Measurements from ENCODE around the gene XK.
A peak's percentile ranks its signal among the peaks of the same experiment; 100 is the strongest.
"Not testable (repeated sequence)": the region's sequence is repeated elsewhere in the genome, so short reads cannot be mapped to it uniquely, and the experiment has no call there.

XK gene, protein sequence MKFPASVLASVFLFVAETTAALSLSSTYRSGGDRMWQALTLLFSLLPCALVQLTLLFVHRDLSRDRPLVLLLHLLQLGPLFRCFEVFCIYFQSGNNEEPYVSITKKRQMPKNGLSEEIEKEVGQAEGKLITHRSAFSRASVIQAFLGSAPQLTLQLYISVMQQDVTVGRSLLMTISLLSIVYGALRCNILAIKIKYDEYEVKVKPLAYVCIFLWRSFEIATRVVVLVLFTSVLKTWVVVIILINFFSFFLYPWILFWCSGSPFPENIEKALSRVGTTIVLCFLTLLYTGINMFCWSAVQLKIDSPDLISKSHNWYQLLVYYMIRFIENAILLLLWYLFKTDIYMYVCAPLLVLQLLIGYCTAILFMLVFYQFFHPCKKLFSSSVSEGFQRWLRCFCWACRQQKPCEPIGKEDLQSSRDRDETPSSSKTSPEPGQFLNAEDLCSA

DNA sequence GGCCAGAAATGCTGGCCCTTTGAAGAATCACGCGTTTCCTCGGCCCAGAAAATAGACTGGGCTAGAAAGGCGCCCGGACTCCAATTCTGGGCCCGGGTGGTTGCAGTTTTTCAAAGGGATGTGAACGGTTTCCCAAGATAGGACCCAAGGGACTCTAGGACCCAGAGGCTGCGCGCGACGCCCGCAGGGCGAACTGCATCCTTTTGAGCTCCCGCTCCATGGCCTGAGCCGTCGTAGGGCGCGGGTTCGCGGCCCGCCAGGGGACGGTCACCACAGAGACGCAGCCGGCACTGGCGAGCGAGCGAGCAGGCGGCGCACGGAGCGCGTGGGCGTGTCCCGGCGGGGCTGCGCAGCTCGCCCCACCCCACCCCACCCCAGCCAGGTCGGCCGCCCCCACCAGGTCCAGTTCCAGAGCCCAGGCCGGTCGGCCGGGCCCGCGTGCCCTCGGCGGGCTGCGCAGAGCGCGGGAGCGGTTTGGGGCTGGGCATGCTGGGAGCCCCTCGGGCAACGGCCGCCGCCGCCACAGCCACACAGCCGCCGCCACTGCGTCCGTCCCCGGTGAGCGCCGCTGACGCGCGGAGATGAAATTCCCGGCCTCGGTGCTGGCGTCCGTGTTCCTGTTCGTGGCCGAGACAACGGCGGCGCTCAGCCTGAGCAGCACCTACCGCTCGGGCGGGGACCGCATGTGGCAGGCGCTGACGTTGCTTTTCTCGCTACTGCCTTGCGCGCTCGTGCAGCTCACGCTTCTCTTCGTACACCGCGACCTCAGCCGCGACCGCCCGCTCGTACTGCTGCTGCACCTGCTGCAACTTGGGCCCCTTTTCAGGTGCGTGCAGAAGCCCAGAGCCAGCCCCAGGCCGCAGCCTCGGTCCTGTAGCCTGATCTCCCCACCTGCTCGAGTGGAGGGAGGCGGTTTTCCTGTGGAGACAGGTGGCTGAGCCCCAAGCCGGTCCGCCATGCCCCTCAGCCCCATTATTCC lies at the start of gene XK:
Gene XK, plus strand, starts transcription at position 411 of the 979 bp plus-strand sequence. Its CDS starts 171 bp downstream, at position 582.
- DNase-seq (ENCODE audit: low spot score): peak; percentile 30

DNA sequence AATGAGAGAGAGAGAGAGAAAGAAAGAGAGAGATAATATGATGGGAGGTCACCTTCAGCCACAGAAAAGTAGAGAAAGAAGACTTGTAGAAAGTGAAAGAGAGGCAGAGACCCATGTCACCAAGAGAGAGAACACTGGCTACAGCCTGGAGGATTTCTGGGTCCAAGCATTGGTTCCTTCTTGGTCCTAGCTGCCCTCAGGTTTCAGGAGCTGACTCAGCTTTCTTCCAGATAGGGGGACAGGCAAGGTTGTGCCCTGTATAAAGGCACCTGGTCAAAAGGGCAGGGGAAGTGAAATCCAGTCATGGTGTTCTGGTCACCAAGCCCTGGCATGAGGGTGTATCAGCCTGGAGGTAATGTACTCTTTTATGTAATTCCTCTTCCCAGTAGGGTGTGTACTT lies 47.5 kb upstream of the XK start:
- DNase-seq (ENCODE audit: low spot score): no peak

DNA sequence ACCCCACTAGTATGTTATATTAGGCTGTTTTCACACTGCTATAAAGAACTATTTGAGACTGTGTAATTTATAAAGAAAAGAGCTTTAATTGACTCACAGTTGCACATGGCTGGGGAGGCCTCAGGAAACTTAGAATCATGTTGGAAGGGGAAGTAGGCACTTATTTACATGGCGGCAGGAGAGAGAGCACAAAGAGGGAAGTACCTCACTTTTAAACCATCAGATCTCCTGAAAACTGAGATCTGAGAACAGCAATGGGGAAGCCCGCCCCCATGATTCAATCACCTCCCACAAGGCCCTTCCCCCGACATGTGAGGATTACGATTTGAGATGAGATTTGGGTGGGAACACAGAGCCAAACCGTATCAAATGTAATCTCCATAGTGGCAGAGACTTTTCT lies 45.4 kb upstream of the XK start:
- no peak for DNase-seq (ENCODE audit: low spot score)

DNA sequence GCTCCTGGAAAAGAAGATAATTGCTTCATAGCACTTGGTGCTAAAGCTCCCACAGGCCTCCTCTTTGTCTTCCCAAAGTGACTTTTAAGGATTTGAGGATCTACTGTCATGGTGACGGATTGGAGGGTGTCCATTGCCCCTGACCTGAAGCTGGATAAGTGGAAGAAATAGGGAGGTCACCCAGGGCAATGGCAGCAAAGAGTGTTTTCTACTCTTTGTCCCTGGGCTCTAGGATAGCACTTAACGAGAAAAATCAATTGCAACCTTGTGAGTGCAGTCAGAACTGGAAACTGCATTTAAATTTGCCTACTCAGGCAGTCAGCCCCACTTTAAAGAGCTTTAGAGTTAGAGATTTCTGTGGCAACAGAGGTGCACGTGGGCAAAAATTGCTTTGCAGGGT lies 43.7 kb upstream of the XK start:
- DNase-seq (ENCODE audit: low spot score): no peak

DNA sequence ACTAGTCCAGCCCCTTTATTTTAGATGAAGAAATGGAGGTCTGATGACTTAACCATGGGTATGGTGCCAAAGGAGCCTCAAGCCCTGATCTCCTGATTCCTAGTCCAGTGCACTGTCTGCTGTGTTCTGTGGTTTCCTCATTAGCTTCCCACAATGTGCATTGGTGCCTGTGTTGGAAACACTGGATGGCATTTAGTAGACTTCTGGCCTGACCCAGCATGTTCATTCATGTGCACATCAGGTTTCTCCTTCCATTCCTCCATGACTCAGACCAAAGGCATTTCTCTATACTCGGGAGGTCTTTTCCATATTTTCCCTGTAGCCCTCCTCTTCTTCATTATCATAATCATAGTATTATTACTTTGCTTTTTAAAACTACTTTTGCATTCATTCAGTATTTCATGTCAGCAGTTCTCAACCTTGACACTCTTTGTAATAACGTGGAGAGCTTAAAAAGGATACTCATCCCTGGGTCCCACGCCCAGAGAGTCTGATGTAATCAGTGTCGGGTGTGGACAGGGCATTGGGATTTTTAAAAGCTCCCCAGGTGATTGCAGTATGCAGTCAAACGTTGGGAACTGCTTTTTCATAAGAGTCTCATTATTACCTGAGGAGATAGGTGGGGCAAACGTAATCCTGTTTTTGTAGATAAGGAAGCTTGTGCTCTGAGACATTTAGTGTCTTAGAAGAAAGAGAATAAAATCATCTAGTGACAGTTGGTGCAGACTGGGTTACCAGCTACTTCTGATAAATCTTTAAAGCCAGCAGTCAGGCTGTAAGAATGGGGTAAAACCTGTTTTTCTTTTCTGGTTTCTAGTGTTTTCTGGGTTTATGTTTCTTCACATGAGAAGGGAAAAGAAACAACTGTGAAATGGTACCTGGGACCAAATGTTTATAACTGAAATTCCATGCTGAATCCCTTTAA lies 40.9 kb upstream of the XK start:
- DNase-seq (ENCODE audit: low spot score): no peak

DNA sequence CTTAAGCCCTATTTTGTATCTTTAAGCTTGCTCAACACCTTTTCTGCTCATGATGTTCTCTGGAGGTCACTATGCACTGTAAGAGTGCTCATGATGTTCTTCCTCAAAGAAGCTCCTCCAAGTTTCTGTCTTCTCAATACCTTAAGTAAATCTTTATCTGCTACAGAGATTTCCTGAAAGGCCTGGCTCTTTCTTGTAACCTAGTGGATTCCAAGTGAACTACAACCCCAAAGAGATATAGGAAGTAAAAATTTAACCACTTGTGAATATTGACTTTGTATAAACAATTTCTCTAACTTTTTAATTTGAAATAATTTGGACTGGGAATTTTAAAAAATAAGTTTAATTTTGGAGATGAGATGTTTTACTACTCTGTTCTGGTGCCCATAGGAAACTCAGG lies 39.3 kb upstream of the XK start:
- no peak for DNase-seq (ENCODE audit: low spot score)

DNA sequence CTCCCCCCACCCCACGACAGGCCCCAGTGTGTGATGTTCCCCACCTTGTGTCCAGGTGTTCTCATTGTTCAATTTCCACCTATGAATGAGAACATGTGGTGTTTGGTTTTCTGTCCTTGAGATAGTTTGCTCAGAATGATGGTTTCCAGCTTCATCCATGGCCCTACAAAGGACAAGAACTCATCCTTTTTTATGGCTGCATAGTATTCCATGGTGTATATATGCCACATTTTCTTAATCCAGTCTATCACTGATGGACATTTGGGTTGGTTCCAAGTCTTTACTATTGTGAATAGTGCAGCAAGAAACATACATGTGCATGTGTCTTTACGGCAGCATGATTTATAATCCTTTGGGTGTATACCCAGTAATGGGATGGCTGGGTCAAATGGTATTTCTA lies 34.7 kb upstream of the XK start:
- DNase-seq (ENCODE audit: low spot score): not testable (repeated sequence)

DNA sequence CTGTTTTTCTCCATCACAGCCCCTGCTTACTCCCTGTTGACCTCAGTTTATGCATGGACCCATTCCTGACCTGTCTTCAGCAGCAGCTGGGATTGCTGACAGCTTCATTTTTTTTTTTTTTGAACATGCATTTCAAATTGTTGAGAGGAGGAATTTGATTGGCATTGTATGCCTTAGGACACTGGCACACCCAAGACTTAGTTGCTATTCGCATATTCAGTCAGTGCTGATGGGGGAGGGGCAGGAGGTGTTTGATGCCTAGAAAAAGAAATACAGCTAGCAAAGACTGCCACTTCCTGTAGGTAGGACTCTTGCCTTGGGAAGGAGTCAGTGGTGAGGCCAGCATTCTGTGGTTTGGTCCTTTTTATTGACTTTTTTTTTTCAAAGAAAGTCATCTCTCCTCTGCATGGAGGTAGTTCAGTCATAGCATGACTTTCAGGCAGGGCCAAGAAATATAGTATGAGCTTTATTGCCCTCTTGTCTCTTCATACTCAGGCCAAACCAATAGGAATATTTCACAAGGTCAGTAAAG lies 33.6 kb upstream of the XK start:
- DNase-seq (ENCODE audit: low spot score): no peak

DNA sequence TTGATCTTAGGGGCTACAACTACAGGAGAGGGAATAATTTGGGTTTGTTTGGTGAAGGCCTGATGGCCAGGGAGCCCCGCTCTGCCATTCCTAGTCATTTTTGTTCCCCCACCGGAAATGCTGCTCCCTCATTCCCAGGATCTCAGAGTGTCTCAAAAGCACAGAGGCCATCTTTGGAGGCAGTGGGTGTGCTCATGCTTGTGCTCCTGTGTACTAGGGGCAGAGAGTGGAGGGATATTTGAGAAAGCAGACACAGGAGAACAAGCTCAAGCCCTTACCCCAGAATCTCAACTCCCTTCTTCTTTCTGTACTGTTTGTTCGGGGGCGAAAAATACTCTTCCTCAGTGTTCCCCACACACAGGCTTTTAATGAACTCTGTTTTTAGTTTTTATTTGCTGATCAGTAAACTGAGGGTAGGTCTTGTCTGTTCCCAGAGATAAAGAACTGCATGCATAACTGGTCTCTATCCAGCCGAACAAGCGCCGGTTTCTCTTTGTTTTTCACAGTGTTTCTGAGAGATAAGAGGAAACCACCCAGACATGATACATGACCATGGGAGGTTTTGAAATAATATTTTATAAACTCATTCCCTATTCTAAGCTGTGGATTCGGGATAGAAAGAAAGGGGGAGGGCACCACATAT lies 32.9 kb upstream of the XK start:
- DNase-seq (ENCODE audit: low spot score): no peak

DNA sequence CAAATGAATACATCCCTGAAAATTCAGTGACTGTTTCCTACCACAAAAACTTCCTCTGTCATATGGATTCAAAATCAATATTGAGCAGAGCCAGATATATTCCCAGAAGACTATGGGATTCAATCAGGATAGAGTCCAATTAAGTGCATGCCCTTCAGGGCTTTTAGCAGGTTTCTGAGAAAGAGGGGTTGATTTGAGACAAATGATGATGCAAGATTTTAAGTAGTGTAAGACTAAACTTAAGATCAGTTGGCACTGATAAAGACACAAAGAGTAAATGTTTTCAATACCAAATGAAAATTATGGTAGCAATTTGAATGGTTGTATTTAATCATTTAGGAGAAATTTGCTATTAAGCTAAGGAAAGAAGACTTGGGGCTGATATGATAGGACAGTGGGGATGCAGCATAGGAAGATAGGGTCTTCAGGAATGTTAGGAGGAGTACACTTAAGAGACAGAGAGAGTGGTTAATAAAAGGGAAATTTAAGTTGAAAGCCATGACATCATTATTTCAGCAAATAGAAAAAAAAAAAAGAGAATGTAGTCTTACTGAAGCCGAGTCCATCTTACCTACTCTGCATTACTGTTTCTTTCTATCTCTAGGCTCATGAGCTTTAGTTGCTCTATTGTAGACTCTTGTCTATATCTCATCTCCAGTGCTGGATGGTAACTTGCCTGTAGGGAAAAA lies 32.0 kb upstream of the XK start:
- no peak for DNase-seq (ENCODE audit: low spot score)

DNA sequence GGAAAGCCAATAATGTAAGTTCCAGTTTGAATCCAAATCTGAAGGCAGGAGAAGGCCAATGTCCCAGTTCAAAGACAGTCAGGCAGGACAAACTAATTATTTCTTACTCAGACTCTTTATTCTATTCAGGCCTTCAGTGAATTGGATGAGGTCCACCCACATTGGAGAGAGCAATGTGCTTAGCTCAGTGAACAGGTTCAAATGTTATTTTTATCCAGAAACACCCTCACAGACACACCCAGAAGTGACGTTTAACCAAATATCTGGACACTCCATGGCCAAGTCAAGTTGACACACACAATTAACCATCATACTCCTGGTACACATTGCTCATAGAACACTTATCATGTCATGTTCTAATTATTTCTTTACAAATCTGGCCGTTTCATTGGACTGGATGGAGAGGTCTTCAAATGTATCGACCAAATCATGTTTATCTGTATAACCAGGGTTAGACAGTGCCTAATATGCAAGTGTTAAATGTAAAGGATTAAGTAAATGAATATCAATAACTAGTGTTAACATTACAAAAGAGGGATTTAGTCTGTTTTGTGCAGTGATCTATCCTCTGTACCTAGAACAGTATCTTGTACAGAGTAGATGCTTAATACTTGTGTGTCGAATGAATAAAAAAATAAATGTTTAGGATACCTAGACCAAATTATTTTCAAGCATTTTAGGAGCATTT lies 27.1 kb upstream of the XK start:
- no peak for DNase-seq (ENCODE audit: low spot score)

DNA sequence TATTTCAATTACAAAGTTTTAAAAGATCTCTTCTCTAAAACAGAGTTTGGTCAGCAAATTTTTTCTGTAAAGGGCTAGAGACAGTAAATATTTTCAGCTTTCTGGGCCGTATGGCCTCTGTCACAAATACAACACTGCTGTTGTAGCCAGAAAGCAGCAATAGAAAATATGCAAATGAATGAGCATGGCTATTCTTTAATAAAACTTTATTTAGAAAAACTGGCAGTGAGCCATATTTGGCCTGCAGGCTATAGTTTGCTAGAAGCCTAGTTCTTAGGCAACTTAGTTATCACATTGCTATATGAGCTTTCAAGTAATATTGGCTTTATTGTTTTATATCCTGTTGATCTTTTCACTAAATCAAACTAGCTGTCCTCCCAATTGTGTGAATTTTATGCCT lies 26.5 kb upstream of the XK start:
- no peak for DNase-seq (ENCODE audit: low spot score)

DNA sequence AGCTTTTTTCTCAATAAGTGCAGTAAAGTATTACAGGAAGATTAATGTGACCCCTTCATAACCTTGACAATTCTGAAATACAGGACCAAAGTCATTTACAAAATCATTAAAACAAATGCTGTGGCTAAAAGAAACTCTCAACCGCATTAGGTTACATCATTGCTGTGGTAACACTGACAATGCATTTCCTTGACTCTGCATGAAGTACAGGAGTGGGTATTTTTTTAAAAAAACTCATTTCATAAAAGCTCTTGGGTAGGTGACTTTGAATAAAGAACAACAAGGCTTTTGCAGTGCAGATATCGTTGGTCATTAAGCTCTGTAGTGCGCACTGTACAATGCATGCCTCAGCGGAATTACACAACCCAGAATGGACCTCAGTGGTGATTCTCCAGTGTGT lies 23.4 kb upstream of the XK start:
- no peak for DNase-seq (ENCODE audit: low spot score)

DNA sequence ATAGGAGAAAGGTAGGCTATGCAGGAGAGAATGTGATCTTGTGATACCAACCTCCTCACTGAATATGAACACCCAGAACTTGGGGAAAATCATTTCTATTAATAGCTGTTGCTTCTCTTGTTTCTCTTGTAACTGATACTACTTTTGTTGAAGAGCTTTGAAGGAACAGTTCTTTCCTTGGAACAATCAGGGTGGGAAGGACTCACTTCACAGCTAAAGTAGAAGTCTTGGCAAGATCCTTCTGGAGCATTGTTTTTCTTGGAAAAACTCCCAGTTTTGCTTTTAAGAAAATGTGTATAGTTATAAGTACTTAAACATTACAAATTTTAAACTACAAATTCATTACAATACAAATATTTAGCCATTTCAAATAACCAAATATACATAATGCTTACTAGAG lies 19.1 kb upstream of the XK start:
- DNase-seq (ENCODE audit: low spot score): no peak

DNA sequence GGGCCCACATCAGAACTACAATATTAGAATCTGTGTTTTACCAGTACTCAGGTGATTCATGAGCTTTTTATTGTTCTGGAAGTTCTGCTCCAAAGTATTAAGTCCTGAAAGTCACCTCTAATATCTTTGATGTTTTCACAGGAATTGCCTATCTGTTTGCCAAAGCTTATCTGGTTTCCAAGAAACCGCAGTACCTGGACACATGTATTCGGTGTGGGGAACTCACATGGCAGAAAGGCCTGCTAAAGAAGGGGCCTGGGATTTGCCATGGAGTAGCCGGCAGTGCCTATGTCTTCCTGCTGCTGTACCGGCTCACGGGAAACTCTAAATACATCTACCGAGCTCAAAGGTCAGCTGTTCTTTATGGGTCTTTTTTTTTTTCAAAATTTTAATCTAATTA lies 18.4 kb upstream of the XK start:
- no peak for DNase-seq (ENCODE audit: low spot score)

DNA sequence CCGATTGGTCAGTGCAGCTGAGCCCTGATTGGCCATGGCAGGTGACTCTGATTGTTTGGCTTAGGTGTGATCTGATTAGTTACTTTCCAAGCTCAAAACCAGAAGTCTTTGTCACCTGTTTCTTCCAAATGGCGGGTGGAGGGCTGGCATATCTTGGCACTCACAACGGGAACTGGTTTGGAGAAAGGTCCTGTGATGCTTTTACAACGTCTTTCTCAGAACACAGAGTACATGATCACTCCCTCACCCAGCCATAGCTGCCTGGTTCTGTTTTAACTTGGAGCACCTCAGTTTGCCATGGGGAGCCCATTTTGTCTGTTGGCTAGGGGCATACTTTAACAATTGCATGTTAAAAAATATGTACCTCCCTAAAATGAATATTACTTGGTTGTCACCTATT lies 13.0 kb upstream of the XK start:
- DNase-seq (ENCODE audit: low spot score): no peak

DNA sequence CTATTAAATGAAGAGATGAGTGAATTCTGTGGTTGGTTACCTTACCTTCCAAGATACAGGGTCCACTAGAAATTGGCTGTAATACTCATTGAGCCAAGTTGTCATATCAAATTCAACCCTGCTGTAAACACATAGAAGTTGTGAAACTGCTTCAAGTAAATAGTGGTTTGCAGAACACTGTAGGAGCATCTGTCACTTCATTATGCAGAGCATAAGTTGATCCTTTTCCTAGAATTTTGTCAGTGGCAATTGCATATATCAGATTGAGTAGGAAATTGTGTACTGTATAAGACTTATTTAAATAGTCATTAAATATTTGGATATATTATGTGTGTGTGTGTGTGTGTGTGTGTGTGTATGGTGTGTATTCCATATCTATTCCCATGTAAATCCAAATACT lies 8.8 kb upstream of the XK start:
- no peak for DNase-seq (ENCODE audit: low spot score)

DNA sequence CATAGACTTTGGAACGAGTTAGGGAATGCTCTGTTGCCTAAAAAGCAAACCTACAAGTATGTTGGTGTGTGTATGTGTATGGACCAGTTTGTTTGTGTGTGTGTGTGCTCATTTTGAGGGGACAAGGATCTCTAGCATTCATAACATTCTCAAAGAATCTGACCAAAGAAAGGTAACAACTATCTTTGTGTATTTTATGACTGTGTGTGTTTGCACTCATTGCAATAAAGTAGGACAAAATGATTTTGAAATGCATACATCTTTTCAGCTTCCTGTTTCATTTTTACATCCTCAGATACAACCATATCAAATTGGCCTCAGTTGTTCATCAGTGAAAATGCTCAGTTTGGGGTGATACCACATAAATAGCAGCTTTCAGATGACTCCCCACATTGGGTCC lies 8.3 kb upstream of the XK start:
- no peak for DNase-seq (ENCODE audit: low spot score)

DNA sequence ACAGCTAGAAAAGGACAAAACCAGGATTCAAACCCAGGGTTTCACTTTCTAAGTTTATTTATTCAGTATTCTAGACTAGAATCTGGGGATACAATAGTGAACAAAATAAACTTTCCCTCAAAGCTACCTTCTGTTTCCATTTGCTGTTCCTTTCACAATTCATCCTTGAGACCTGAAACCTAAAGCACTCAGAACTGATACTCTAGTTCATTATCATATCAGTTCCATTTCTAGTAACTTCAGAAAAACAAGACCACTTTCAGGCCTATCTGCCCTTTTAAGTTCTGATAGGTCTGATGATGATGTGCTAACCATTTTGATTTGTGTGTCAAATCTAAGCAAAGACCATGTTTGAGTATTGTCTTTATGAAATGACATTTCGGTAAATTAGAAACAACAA lies 7.8 kb upstream of the XK start:
- no peak for DNase-seq (ENCODE audit: low spot score)

DNA sequence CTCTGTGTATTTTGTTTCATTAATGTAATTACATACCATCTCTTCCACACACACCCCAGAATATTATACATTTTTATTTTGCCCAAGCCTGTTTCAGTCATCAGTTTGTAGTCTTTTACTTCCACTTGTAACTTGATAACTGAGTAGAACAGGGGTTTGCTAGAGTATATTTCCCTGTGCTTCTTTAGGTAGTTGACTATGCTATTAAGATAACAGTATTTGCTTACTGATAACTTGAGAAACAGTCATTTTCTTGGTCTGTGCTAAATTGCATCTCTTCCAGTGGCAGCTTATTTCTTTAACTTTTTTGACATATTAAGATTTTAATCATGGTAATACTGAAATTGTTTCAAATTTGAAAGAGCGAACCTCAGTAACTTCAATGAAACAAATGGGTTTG lies 7.0 kb upstream of the XK start:
- no peak for DNase-seq (ENCODE audit: low spot score)
